ENCODE measurements around the gene EFL1.
"Not testable (repeated sequence)": the region's sequence is repeated elsewhere in the genome, so short reads cannot be mapped to it uniquely, and the experiment has no call there.

Gene EFL1

GRCh38 chr15:82195818-82196217, 66.7 kb downstream of the EFL1 start:
- not testable (repeated sequence) for DNase-seq

GRCh38 chr15:82194488-82194887, 68.0 kb downstream of the EFL1 start:
- not testable (repeated sequence) for DNase-seq

DNA sequence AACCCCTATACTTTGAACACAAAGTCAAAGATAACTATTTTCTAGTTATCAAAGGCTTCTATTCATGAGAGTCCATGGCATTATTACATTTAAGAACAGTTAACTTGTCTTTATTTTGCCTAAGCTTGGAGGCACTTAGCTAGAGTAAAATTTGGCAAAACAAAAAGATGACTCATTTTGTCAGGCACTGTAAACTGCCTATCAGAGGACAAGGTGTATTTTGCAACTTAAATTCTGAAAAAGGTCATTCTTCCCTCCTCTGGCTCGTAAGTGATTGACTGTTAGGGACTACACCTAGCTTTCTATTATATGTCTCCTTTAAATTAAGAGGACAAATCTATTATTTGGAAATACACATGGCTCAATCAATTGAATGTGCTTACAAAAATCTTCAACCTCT, 69.1 kb downstream of the EFL1 start:
- DNase-seq: not testable (repeated sequence)

DNA sequence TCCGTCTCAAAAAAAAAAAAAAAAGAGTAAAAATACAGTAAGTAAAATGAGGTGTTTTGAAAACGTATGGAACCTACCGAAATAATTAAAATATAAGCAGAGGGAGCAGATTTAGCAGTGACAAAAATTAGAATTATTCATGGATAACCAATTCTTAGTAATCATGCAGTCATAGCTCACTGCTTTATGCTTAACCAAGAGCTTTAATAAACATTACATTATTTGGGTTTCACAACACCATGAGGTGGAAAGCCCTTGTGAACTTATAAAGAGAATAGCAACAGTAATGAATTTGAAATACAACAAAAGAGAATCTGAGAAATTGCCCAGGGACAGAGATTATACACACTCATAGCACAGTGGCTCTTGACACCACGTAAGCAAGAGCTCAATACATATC, 70.1 kb downstream of the EFL1 start:
- not testable (repeated sequence) for DNase-seq

DNA sequence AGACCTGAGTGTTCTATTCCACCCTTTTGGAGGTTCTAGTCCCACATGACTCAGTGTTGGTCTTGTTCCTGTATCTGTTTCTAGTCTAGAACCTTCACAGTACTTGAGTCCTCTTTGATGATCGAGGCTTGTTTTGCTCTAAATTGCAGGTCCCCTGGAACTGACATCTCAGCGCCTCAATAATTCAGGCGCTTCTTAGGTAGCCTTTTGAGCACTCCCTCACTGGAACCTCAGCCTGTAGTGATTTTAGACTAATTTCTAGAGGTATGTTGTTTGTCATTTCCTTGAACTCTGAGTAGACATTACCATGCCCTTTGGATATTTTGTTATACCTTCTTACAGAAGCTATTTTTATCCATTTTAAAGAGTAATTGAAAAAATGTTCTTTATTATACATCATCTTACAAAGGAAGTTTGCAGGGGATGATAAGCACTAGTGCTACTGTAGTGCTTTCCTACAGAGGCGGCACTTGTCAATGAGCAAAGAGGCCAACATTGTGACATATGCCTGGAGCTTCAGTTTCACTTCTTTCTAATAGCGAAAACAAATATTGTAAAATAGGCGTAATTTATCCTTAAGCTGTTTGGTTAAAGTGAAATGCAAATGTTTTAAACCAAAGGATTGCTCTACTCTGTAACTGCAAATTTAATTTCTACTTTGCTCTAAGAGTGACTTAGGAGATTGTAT, 75.7 kb downstream of the EFL1 start:
- DNase-seq: no peak

GRCh38 chr15:82186161-82186560, 76.4 kb downstream of the EFL1 start:
- DNase-seq: no peak

DNA sequence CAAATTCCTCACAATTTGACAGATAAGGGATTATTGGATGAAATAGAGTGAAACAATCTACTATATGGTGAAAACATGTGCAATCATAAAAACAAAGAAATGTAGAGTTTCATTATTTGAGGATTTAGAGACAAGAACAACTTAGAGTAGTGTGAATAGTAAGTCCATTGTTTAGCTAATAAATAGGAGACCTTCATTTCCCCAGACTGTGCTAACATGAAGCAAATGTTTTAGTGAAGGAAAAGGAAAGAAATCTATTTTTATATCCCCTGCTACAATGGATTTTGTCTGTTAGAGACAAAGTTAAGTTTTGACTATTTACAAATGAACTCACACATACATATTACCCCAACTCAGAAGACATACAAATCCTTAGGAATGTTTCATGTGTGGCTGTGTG, 77.8 kb downstream of the EFL1 start:
- DNase-seq: no peak

DNA sequence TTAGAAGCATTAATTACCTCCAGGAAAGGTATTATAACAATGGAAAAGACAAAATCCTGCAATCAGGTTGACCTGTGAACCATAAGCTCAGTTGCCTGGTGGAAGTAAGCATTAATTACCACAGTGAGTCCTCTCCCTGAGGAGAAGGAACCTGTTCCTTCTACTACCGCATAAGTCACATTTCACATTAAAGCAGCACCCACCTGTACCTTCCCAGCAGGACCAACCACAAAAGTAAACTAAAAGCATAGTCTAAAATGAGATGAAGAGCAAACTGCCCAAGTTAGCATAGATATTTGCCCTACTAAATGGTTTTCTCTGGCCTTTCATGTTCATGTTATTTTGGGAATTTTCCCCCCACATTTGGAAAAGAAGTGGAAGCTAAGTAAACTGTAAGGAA, 78.2 kb downstream of the EFL1 start:
- no peak for DNase-seq

GRCh38 chr15:82183121-82184031, 79.2 kb downstream of the EFL1 start:
- no peak for DNase-seq

GRCh38 chr15:82181371-82181770, 81.2 kb downstream of the EFL1 start:
- no peak for DNase-seq

DNA sequence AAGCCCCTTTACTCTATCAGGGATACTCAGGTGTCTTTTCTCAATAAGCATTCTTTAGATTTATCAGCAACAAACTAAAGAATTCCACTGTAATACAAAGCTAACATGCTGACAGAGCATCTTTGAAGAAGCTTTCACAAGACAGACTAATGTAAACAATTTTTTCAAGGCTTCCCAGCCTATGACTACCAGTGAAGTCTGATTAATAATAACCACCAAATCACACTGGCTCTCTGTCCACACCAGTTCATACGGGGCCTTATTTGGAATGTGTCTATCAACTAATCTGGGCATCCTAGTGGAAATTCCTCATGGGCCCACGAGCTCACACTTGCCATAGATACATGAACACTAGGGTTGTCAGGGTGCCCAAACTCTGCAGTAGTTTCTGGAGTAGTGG, 84.5 kb downstream of the EFL1 start:
- DNase-seq: no peak

DNA sequence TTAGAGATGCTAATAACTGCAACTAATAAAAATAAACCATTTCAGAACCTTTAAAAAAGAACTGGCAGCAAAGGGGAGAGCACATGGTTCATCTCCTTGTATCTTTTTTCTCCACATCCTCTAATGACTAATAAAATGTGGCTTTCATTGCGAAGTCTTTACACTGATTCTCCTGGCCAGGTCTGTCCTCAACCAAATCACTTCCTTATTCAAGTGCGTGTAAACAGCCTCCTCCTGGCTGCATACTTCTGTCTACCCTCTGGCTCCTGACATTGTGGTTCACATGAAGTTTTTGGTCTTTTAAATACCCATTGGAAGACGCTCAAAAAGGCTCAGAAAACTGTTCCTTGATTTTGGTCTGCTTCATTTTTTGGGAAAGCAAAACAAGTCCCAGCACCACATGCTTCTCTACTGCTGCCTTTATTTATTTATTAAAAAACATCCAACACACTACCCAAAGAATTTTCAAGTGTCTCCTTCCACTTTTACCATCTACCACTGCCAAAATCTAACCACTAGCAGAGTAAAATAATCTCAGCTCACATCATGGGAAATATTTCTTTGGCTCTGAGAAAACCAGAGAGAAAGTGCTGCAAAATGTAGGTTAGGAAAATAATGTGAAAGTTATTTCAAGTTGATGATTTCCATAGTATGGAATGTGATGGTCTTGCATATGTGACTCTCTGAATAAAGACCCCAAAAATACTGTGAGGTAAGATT, 85.1 kb downstream of the EFL1 start:
- DNase-seq: no peak

- no peak for DNase-seq
Measured at GRCh38 chr15:82176542-82176941, 86.0 kb downstream of the EFL1 start.

DNA sequence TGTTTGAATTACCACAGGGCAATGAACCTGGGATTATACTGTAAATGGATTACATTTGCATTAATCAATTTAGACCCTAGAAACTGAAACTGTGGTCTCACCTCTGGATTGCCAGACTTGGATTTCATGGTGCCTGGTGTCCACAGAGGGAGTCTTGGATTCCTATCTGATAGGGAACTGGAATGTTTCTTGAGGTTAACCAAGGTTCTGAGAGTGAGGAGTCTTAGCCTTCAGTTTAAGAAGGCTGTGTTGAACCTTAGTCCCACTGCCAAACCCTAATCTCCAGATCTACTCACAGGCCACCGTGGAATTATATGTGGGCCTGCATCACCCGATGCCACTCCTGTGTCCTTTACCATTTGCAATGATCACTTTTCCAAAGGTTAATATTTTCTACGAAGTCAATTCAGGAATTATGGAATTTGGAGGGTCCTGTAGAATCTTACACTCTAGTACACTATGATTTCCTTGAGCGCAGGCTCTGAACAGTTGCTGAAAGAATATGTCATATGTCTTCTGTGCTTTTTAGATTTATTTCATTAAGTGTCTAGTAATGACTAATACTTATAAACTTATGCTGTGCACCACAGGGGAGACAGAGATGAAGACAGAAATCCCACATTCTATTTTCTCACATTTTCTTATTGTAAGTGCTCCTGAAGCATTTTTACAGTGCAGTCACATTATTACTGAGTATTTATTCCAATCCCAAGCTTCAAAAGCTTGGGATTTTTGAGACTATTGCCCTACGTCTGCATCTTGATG, 87.9 kb downstream of the EFL1 start:
- DNase-seq: no peak

- no peak for DNase-seq
Measured at GRCh38 chr15:82173108-82173507, 89.4 kb downstream of the EFL1 start.

- no peak for DNase-seq
Measured at GRCh38 chr15:82172506-82172905, 90.0 kb downstream of the EFL1 start.

DNA sequence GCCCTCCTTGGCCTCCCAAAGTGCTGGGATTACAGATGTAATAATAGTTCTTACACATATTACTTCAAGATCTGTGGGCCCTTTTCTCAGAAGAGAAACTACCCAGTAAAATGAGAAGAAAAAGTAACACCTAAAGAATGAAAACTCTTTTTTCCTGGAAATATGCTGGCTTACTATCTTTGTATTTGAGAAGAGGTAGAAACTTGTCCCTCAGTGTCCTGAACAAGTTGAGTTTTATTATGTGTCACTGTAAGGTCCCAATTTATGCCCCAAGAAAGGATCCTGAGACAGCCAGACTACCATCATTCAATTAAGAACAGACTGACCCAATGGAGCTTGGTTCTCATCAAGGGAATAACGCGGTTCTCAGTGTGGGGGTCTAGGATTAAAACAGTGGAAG, 93.8 kb downstream of the EFL1 start:
- DNase-seq: no peak

DNA sequence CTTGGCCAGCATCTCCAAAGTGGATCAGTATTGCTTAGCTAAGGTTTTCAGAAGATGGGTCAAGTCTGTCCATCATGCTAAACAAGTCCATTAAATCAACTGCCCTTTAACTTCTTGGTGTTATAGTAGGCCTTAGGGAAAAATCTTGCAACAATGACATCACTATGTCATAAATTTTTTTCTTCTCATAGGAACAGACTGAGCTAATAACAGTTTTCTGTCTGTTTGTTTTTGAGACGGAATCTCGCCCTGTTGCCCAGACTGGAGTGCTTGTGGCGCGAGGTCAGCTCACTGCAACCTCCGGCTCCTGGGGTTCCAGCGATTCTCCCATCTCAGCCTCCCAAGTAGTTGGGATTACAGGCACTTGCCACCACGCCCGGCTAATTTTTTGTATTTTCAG, 94.2 kb downstream of the EFL1 start:
- DNase-seq: no peak

- no peak for DNase-seq
Measured at GRCh38 chr15:82165948-82166376, 96.6 kb downstream of the EFL1 start.

- no peak for DNase-seq
Measured at GRCh38 chr15:82159922-82160321, 102.6 kb downstream of the EFL1 start.

- DNase-seq: no peak
Measured at GRCh38 chr15:82158811-82159210, 103.7 kb downstream of the EFL1 start.

DNA sequence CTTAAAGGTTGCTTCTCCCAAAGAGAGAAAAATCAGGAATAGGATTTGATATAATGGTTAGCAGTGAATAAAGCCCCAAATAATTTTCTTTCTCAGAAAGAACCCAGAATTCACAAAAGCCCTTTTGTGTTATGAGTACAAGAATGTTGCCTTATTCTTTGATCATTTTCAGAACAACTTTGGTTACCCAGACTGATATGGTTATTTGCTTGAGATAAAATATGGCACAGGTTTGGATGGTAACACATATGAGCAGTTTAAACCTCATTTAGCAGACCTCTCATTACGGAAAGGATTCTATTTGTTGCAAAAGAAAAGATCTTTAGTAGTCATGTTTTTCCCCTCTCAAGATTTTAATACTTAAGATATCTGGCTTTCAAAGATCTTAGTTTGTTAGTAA, 111.9 kb downstream of the EFL1 start:
- no peak for DNase-seq

GRCh38 chr15:82146990-82147461, 115.5 kb downstream of the EFL1 start:
- DNase-seq: no peak
